Epithelial cell of esophagus (primary cell): ENCODE measurements around the gene MCMBP.
A peak's percentile ranks its signal among the peaks of the same experiment; 100 is the strongest.

ENCODE experiments used
- DNase-seq: peaks from one replicate; pipeline ENCODE4 v3.0.0; 2010; ENCODE audit warnings: low read depth
- H3K4me3 ChIP-seq: 2 replicates; pipeline ENCODE4 v1.5.1; 2011; ENCODE audit warnings: mild to moderate bottlenecking, low read length, control low read depth
- CTCF ChIP-seq: IDR thresholded peaks from 2 replicates; pipeline ENCODE4 v1.5.1; 2011; ENCODE audit warnings: low read depth, mild to moderate bottlenecking, low read length, control low read depth, inconsistent platforms; ENCODE audit not compliant: insufficient read depth; ENCODE audit errors: missing control alignments

MCMBP gene

GRCh38 chr10:119903946-119904666, 31.5 kb upstream of the MCMBP start:
- no peak for DNase-seq
- no peak for TF ChIP-seq CTCF
- no peak overlapping the region for H3K4me3 ChIP-seq

GRCh38 chr10:119898577-119898976, 25.9 kb upstream of the MCMBP start:
- no peak overlapping the region for H3K4me3 ChIP-seq
- no peak for DNase-seq
- TF ChIP-seq CTCF: no peak

- no peak overlapping the region for H3K4me3 ChIP-seq
- TF ChIP-seq CTCF: no peak
- DNase-seq: peak; percentile 30
Observed at GRCh38 chr10:119896937-119897770, 24.5 kb upstream of the MCMBP start.

GRCh38 chr10:119896061-119896655, 23.5 kb upstream of the MCMBP start:
- no peak overlapping the region for H3K4me3 ChIP-seq
- peak; percentile 90 for DNase-seq
- TF ChIP-seq CTCF: no peak

DNA sequence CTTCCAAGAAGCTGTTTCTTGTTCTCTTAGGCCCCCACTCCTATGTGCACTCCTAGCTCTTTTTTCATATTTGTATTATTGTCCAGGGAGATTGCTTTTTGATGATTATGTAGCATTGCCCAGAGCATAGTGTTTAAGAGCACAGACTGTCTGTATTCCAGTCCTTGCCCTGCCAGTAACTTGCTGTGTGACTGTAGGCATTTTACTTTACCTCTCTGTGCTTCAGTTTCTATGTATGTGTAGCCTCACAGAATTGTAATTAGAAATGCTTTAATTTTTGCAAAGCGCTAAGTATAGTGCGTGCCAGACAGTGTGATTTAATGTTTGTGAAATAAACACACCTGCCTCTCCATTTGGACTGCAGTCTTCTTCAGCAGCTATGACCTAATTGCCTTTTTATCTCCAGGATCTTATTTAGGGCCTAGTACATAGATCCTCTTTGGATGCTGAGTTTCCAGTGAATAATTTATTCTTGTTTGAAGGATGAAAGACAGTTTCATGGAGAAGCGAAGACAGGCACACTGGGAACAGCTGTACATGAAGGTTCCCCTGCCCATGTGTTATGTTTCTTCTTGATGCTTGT, 21.3 kb upstream of the MCMBP start:
- TF ChIP-seq CTCF: no peak
- no peak for DNase-seq
- H3K4me3 ChIP-seq: peak overlapping the region; percentile 27

GRCh38 chr10:119893074-119893473, 20.4 kb upstream of the MCMBP start:
- H3K4me3 ChIP-seq: peak overlapping the region; percentile 96
- no peak for DNase-seq
- no peak for TF ChIP-seq CTCF
